GM19351 (cell line): Measurements from ENCODE around the gene CSN1S1.
"Not testable (repeated sequence)": the region's sequence is repeated elsewhere in the genome, so short reads cannot be mapped to it uniquely, and the experiment has no call there.

Experiments used
- ATAC-seq: cut with Tn5 transposase; IDR thresholded peaks from one replicate; pipeline ENCODE4 v1.9.1; 2021; ENCODE audit warnings: mild to moderate bottlenecking, moderate library complexity; ENCODE audit not compliant: unreplicated experiment

Gene CSN1S1, protein sequence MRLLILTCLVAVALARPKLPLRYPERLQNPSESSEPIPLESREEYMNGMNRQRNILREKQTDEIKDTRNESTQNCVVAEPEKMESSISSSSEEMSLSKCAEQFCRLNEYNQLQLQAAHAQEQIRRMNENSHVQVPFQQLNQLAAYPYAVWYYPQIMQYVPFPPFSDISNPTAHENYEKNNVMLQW

DNA sequence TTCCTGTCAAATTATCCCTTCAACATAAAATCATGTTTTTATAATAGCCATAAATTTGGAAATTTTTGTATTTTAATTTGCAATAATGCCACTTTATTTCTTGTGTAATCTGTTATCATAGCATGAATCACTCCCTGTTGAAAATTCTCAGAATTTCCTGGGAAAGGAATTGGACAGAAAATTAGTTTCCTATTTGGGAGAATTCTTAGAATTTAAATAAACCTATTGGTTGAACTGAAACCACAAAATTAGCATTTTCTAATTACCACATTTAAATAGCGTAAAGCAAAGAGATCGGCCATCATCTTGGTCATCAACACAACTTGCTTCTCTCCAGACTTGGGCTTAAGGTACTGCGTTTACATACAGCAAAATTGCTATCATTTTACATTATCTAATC, at the start of gene CSN1S1:
Gene CSN1S1 (plus strand): TSS at position 301 of the 400 bp plus-strand sequence. CDS start 1,488 bp downstream, outside the sequence.
- ATAC-seq: no peak

DNA sequence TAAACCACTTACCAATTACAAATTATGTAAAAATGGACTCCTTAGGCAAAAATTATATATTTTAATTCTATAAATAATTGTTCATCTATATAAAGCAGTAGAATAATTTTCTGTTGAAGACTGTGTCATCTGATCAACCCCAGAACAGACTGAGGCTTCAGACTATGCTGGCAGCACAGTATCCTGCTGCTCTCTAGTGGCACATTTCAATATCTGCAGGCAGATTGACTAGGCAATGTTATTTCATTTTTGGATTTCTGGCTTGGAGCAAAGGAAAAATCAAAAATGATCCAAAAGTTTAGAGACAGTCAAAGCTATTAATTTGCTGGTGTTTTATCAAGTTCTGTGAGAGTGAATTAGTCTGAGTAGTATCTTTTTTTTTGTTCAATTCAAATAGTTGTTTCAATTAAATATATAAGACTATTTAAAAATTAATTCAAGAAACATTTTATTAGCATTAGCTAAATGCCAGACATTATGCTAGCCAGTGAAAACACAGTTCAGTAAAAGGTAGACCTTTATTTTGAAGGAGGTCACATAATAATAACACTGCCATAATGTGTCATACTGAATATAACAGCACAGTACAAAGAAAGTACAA, 49.6 kb upstream of the CSN1S1 start:
- ATAC-seq: peak; percentile 92

GRCh38 chr4:69882150-69882549, 48.7 kb upstream of the CSN1S1 start:
- ATAC-seq: no peak

DNA sequence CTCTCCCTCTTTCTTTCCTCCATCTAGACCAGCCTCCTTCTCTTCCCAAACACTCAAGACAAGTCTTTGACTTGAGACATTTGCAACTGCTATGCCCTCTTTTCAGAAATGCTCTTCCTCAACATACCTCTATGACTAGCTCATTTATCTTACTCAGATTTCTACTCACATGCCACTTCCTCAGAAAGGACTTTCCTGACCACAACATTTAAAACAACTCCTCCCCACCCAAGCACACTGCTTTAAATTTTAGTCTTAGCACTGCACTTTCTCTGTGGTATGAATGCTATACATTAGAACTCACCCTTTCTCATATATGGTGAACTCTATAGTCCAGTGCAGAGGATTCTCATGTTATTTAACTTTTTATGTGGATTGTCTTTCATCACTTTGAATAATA, 42.5 kb upstream of the CSN1S1 start:
- ATAC-seq: no peak

DNA sequence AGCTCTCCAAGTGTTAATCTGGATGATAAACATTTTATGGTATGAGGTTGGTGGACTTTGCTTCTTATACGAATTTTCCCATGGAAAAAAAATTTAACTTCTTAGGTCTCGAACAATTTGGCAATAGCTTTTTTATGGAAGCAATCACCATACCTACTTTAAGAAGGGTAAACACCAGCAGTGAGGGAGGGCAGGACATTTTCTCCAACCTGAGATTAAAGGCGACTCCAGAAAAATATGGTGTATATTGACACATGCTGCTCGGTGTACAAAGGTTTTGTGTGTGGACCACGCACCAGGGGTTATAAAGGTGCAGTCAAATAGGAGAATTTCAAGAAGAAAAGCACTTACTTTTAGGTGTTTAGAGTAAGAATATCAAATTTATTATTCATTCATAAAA, 36.7 kb upstream of the CSN1S1 start:
- ATAC-seq: no peak

- no peak for ATAC-seq
Observed at GRCh38 chr4:69894721-69895120, 36.1 kb upstream of the CSN1S1 start.

- no peak for ATAC-seq
Observed at GRCh38 chr4:69896530-69897116, 34.2 kb upstream of the CSN1S1 start.

DNA sequence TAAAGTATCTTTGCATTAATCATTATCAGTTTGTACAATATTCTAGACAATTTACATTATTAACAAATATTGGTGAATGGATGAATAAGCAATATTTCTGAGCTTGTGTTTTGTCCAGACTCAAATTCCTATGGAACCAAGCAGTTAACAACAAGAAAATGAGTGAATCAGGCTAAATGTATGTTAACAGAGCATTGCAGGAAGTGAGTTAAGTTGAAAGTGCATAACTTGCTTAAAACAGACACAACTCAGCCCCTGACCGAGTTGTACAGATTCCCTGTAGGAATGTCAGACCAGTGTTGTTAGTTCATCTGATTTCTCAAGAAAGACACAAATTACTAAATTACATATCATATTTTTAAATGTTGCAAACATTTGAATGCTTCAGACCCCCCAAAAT, 23.7 kb upstream of the CSN1S1 start:
- no peak for ATAC-seq

- ATAC-seq: peak; percentile 47
Observed at GRCh38 chr4:69909195-69909594, 21.7 kb upstream of the CSN1S1 start.

DNA sequence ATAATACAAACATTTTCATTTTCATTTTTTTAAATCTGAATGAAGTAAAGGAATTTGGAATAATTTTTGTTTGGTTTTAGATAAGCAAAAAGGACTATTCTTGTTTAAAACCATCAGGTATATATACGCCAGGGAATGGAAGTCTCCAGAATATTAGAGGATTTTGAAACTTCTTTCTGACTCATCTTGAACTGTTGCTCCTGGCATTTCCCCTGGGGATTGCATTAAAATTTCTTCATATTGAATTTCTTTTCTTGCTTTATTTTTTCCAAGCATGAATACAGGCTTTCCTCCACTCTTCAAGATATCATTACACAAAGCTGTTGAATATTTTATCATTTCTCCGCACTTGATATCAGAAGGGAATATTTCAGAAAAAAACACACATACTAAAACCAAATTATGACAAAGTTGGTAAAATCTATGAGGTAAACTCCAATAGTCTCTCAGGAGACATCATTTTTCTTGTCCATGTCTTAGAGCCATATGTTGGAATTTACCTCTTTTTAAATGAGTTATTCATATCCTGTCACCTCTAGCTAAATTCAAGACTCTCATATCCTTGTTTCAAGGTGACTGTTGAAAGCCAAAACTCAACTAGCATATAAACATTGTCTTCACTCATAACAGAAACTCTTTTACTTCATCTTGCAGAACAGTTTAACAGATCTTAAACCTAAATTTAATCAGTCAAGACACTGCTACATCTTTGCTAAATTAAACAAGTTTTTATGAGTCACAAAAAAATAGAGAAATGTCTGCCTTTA, 20.7 kb upstream of the CSN1S1 start:
- peak; percentile 86 for ATAC-seq

DNA sequence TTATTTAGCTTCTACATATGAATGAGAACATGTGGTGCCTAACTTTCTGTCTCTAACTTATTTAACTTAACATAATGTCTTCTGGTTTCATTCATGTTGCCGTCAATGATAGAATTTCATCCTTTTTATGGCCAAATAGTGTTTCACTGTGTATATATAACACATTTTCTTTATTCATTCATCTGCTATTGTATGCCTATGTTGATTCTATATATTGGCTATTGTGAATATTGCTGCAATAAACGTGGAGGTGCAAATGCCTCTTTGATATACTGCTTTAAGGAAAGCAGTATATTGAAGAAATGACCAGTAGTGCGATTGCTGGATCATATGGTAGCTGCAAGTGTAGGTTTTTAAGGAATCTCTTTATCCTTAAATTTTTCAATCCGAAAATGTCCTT, 10.0 kb upstream of the CSN1S1 start:
- no peak for ATAC-seq

DNA sequence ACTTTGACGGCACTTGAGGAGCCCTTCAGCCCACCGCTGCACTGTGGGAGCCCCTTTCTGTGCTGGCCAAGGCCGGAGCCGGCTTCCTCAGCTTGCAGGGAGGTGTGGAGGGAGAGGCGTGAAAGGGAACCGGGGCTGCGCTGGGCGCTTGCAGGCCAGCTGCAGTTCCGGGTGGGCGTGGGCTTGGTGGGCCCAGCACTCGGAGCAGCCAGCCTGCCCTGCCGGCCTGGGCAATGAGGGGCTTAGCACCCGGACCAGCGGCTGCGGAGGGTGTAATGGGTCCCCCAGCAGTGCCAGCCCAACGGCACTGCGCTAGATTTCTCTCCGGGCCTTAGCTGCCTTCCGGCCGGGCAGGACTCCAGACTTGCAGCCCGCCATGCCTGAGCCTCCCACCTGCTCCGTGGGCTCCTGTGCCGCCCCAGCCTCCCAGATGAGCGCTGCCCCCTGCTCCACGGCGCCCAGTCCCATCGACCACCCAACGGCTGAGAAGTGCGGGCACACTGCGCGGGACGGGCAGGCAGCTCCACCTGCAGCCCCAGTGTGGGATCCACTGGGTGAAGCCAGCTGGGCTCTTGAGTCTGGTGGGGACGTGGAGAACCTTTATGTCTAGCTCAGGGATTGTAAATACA, 7.0 kb upstream of the CSN1S1 start:
- ATAC-seq: not testable (repeated sequence)

- no peak for ATAC-seq
Observed at GRCh38 chr4:69934150-69934549, 3.3 kb downstream of the CSN1S1 start.

GRCh38 chr4:69936566-69936965, 5.7 kb downstream of the CSN1S1 start:
- ATAC-seq: no peak

- no peak for ATAC-seq
Observed at GRCh38 chr4:69951602-69952001, 20.7 kb downstream of the CSN1S1 start.

DNA sequence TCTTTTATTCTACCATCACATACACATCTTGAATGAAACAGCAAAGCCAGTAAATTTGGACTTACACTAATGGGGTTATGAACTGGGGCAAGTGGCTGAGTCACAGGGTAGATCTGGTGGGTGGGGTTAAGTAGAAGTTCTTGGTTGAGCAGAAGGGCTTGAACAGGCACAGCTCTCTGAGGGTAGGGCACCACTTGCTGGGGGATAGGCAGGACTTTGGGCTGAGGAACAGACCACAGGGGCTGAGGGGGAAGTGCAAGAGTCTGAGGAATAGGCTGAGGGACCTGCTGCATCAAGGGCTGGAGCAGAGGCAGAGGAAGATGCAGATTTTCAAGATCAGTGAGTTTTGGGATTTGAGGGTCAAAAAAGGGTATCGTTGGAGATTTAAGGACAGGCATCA, 26.3 kb downstream of the CSN1S1 start:
- no peak for ATAC-seq

GRCh38 chr4:69965628-69966027, 34.8 kb downstream of the CSN1S1 start, which contains the start of gene CSN2:
CSN2 (minus strand) TSS chr4:69965728; CDS start chr4:69960995, 4,733 bp downstream.
- no peak for ATAC-seq

- no peak for ATAC-seq
Observed at GRCh38 chr4:69970071-69970470, 39.2 kb downstream of the CSN1S1 start.

- ATAC-seq: no peak
Observed at GRCh38 chr4:69974631-69975030, 43.8 kb downstream of the CSN1S1 start.

GRCh38 chr4:69977582-69977981, 46.7 kb downstream of the CSN1S1 start:
- ATAC-seq: no peak

DNA sequence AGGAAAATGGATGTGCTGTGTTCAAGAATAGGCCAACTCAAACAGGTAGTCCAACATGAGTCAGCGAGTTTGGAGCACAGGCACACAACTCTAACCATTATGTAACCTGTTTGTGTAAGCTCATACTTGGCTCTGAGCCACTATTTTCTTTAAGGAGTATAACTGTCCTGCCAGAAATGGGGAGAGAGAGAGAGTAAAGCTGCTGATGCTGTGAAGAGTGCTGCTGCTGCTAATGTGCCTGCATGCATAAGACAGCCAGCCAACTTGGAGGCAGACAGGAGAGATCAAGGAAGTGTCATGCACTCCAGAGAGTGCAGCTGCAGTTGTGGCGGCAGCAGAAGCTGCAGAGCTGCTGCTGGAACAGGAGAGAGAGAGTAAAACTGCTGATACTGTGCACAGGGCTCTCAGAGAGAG, 53.2 kb downstream of the CSN1S1 start:
- ATAC-seq: peak; percentile 72
